HCT116 (cell line): ENCODE measurements around the gene VAV1. TPM values are rescaled to one million over a fixed set of nuclear protein-coding genes. Genes with fewer than 3 reads are reported as not detected.
A peak's percentile ranks its signal among the peaks of the same experiment; 100 is the strongest.

Source experiments
- ATAC-seq: fragments of 200-7000 bp; cut with Tn5 transposase; 2 replicates; pipeline ENCODE4 v1.9.1; 2020; ENCODE audit warnings: mild to moderate bottlenecking, moderate library complexity
- BruUV-seq: library from RNA; stranded (reverse); fragments of 400-500 nt; replicated peaks from 2 replicates; lab custom pipeline; 2021; lab: Mats Ljungman, UMichigan
- CTCF ChIA-PET: fragments of 300-600 bp; sonication (Branson Sonifier 250); formaldehyde crosslinking; loops from one replicate; lab custom pipeline; 2021; ENCODE audit warnings: antibody characterized with exemption; lab: Charles Lee
- POLR2A ChIA-PET: fragments of 300-600, 350-600 bp; sonication (Branson Sonifier 250); formaldehyde crosslinking; loops from one replicate; lab custom pipeline; 2021; ENCODE audit warnings: antibody characterized with exemption; lab: Charles Lee
- RAD21 ChIA-PET, 2 experiments: fragments of 300-600 bp; sonication (Branson Sonifier 250); formaldehyde crosslinking; loops; one replicate each; lab custom pipeline; 2023; ENCODE audit warnings: low total read pairs in 2 of 2; ENCODE audit not compliant: uncharacterized antibody in 2 of 2, unreplicated experiment in 2 of 2, low non-redundant PET in 1 of 2; lab: Charles Lee
- DNase-seq: peaks from one replicate; pipeline ENCODE4 v3.0.0-alpha.2; 2010; ENCODE audit warnings: low read depth, low spot score
- H2AFZ ChIP-seq: fragments of 200-600 bp; shearing (Covaris generic), sonication (generic); 2 replicates; pipeline ENCODE4 v1.6.1; 2017; ENCODE audit warnings: low read depth, mixed run types, mixed read lengths, antibody characterized with exemption, low read length; ENCODE audit not compliant: poor library complexity, severe bottlenecking
- H3K27ac ChIP-seq: 2 replicates; pipeline ENCODE4 v1.5.1; 2012; ENCODE audit warnings: low read depth, low read length
- H3K27me3 ChIP-seq: fragments of 200-600 bp; sonication (generic); 2 replicates; pipeline ENCODE4 v1.6.1; 2016; ENCODE audit warnings: mixed run types, low read length, mixed read lengths; ENCODE audit not compliant: insufficient read depth
- H3K36me3 ChIP-seq, 2 experiments: fragments of 200-500 bp in 1 of 2; fragments of 200-600 bp in 1 of 2; sonication (Bioruptor generic) in 1 of 2; sonication (generic) in 1 of 2; 2 replicates each; pipeline versions ENCODE4 v1.5.1 to v1.6.1; 2014 to 2016; ENCODE audit warnings: low read length in 2 of 2, inconsistent platforms in 1 of 2, mixed read lengths in 1 of 2, mixed run types in 1 of 2; ENCODE audit not compliant: insufficient read depth in 2 of 2, control insufficient read depth in 1 of 2
- H3K4me1 ChIP-seq, 2 experiments: fragments of 200-600 bp in 1 of 2; sonication (generic) in 1 of 2; 2 replicates each; pipeline versions ENCODE4 v1.5.1 to v1.6.1; 2012 to 2017; ENCODE audit warnings: low read length in 2 of 2, inconsistent platforms in 1 of 2, mild to moderate bottlenecking in 1 of 2, mixed read lengths in 1 of 2, mixed run types in 1 of 2, moderate library complexity in 1 of 2; ENCODE audit not compliant: insufficient read depth in 2 of 2, control insufficient read depth in 1 of 2
- H3K4me2 ChIP-seq: fragments of 200-600 bp; sonication (generic); 2 replicates; pipeline ENCODE4 v1.6.1; 2017; ENCODE audit warnings: mixed run types, low read length, mixed read lengths
- H3K4me3 ChIP-seq, 2 experiments: fragments of 200-600 bp in 1 of 2; sonication (generic) in 1 of 2; replicated peaks in 1 of 2; 2 replicates each; pipeline ENCODE4 v1.5.1; 2011 to 2016; ENCODE audit warnings: low read length in 2 of 2, control low read depth in 1 of 2, low read depth in 1 of 2, mild to moderate bottlenecking in 1 of 2, mixed read lengths in 1 of 2, mixed run types in 1 of 2
- H3K79me2 ChIP-seq: fragments of 200-600 bp; sonication (generic); 2 replicates; pipeline ENCODE4 v1.6.1; 2017; ENCODE audit warnings: mild to moderate bottlenecking, mixed run types, low read length, moderate library complexity, mixed read lengths; ENCODE audit not compliant: insufficient read depth
- H3K9ac ChIP-seq: fragments of 200-600 bp; sonication (generic); 2 replicates; pipeline ENCODE4 v1.6.1; 2016; ENCODE audit warnings: low read length, mixed read lengths
- H3K9me2 ChIP-seq: fragments of 200-600 bp; sonication (generic), shearing (Covaris generic); 2 replicates; pipeline ENCODE4 v1.6.1; 2017; ENCODE audit warnings: mixed run types, mild to moderate bottlenecking, moderate library complexity; ENCODE audit not compliant: insufficient read depth
- H3K9me3 ChIP-seq, 2 experiments: fragments of 200-500 bp in 1 of 2; fragments of 200-600 bp in 1 of 2; sonication (Bioruptor generic) in 1 of 2; sonication (generic) in 1 of 2; 2 replicates each; pipeline ENCODE4 v1.6.1; 2014 to 2017; ENCODE audit warnings: low read length in 2 of 2, mixed read lengths in 2 of 2, inconsistent platforms in 1 of 2, low read depth in 1 of 2, mild to moderate bottlenecking in 1 of 2, mixed run types in 1 of 2, moderate library complexity in 1 of 2; ENCODE audit not compliant: control insufficient read depth in 1 of 2, insufficient read depth in 1 of 2
- H4K20me1 ChIP-seq: fragments of 200-600 bp; sonication (generic), shearing (Covaris generic); 2 replicates; pipeline ENCODE4 v1.6.1; 2017; ENCODE audit warnings: mixed run types, mild to moderate bottlenecking, moderate library complexity; ENCODE audit not compliant: insufficient read depth
- ATF3 ChIP-seq: IDR thresholded peaks from 2 replicates; pipeline ENCODE4 v1.6.1; 2012
- CBX3 ChIP-seq: IDR thresholded peaks from 2 replicates; pipeline ENCODE4 v1.6.1; 2012; ENCODE audit warnings: low read depth
- CEBPB ChIP-seq: IDR thresholded peaks from 2 replicates; pipeline ENCODE4 v1.6.1; 2012; ENCODE audit warnings: low read depth
- EGR1 ChIP-seq: IDR thresholded peaks from 2 replicates; pipeline ENCODE4 v1.6.1; 2012; ENCODE audit warnings: low read depth
- ELF1 ChIP-seq: IDR thresholded peaks from 2 replicates; pipeline ENCODE4 v1.6.1; 2012; ENCODE audit warnings: low read depth, borderline replicate concordance
- POLR2AphosphoS5 ChIP-seq: IDR thresholded peaks from 2 replicates; pipeline ENCODE4 v1.6.1; 2011; ENCODE audit warnings: mild to moderate bottlenecking, low read depth, low read length, moderate library complexity
- REST ChIP-seq: IDR thresholded peaks from 2 replicates; pipeline ENCODE4 v1.6.1; 2012; ENCODE audit warnings: low read depth
- TCF7L2 ChIP-seq: IDR thresholded peaks from 2 replicates; pipeline ENCODE4 v1.7.0; 2011; ENCODE audit warnings: borderline replicate concordance, inconsistent platforms; ENCODE audit not compliant: insufficient read depth, insufficient read length; ENCODE audit errors: extremely low read depth
- intact Hi-C: fragments of 100-400 bp; cut with micrococcal nuclease; formaldehyde crosslinking; loops from 2 replicates; pipeline ENCODE4 v1.10.0; 2022
- total RNA-seq: library from RNA; stranded (reverse); gene quantifications from one replicate; pipeline ENCODE4 v1.2.1, GENCODE V29; 2021; ENCODE audit not compliant: unreplicated experiment

VAV1 gene
- total RNA-seq, 1 experiment from 2014 or later, result 20.6 TPM

GRCh38 chr19:6793973-6794372 lies 21.5 kb downstream of the VAV1 start:
- TF ChIP-seq POLR2AphosphoS5 (no peak), EGR1 (no peak)
- TF ChIP-seq, all 23 proteins: peak for 0

GRCh38 chr19:6794686-6795431 lies 22.4 kb downstream of the VAV1 start:
- DNase-seq (no peak), ATAC-seq (peak; percentile 40; the same call in 1 of the 2 replicates)
- H2AFZ ChIP-seq, result no peak overlapping the region
- H3K79me2 ChIP-seq, result no peaks in the 10 kb centered on the region
- H3K9me3 ChIP-seq, result no peaks in the 10 kb centered on the region; a peak in 1 of 4 replicates
- BruUV-seq, result no TSS peak
- H3K4me2 ChIP-seq, result no peak overlapping the region
- POLR2A ChIA-PET, result no interaction called here
- no peak overlapping the region for H3K4me3 ChIP-seq
- intact Hi-C loops, result no loop called here
- TF ChIP-seq TCF7L2 (no peak), REST (no peak), ATF3 (no peak), EGR1 (no peak), CBX3 (no peak), CEBPB (no peak), ELF1 (no peak)
- TF ChIP-seq, all 23 proteins: peak for 0
- H4K20me1 ChIP-seq, result no peaks in the 10 kb centered on the region
- no peaks in the 10 kb centered on the region for H3K36me3 ChIP-seq
- ChIA-PET RAD21 (no interaction called here), CTCF (no interaction called here)
- no peaks in the 10 kb centered on the region for H3K27me3 ChIP-seq
- H3K9ac ChIP-seq, result no peak overlapping the region
- peaks cover 2 to 6% of the 10 kb centered on the region in 2 experiments; a peak in 3 of 4 replicates for H3K4me1 ChIP-seq
- no peaks in the 10 kb centered on the region for H3K9me2 ChIP-seq
- H3K27ac ChIP-seq, result no peak overlapping the region

More at GRCh38 chr19:6793973-6794372, 21.5 kb downstream of the VAV1 start:
- no peak overlapping the region for H3K27ac ChIP-seq
- intact Hi-C loops, result no loop called here
- no peak overlapping the region for H3K4me2 ChIP-seq
- H3K4me1 ChIP-seq, result peaks cover 2 to 5% of the 10 kb centered on the region in 2 experiments; a peak in 3 of 4 replicates
- no peaks in the 10 kb centered on the region for H4K20me1 ChIP-seq
- ATAC-seq (no peak), DNase-seq (no peak)
- H3K27me3 ChIP-seq, result no peaks in the 10 kb centered on the region
- H3K9me2 ChIP-seq, result no peaks in the 10 kb centered on the region
- H2AFZ ChIP-seq, result no peak overlapping the region
- ChIA-PET POLR2A (no interaction called here), CTCF (no interaction called here), RAD21 (no interaction called here)
- no peak overlapping the region for H3K9ac ChIP-seq
- H3K79me2 ChIP-seq, result no peaks in the 10 kb centered on the region
- no peaks in the 10 kb centered on the region; a peak in 1 of 4 replicates for H3K9me3 ChIP-seq
- no peaks in the 10 kb centered on the region for H3K36me3 ChIP-seq
- BruUV-seq, result no TSS peak
- no peak overlapping the region for H3K4me3 ChIP-seq
